CD1c-positive myeloid dendritic cell (primary cell): Measurements from ENCODE around the gene VDR.
A peak's percentile ranks its signal among the peaks of the same experiment; 100 is the strongest.

ENCODE experiments used
- DNase-seq: peaks from one replicate; pipeline ENCODE4 v3.0.0-alpha.2; 2016; ENCODE audit errors: extremely low spot score

VDR gene

GRCh38 chr12:47904713-47905709 is at the start of gene VDR:
VDR (minus strand) TSS chr12:47904994; CDS start chr12:47879113, 25,881 bp downstream.
- DNase-seq: peak; percentile 84

- no peak for DNase-seq
Observed at GRCh38 chr12:47954058-47954457, 49.3 kb upstream of the VDR start.

GRCh38 chr12:47950856-47951468 is 46.2 kb upstream of the VDR start:
- no peak for DNase-seq

- DNase-seq: peak; percentile 77
Observed at GRCh38 chr12:47949441-47950341, 44.9 kb upstream of the VDR start.

- no peak for DNase-seq
Observed at GRCh38 chr12:47947341-47947740, 42.5 kb upstream of the VDR start.

GRCh38 chr12:47946413-47947323 is 41.9 kb upstream of the VDR start:
- DNase-seq: peak; percentile 23

- no peak for DNase-seq
Observed at GRCh38 chr12:47945341-47945728, 40.5 kb upstream of the VDR start.

GRCh38 chr12:47944685-47945340 is 40.0 kb upstream of the VDR start:
- no peak for DNase-seq

GRCh38 chr12:47943623-47944340 is 39.0 kb upstream of the VDR start:
- DNase-seq: no peak

GRCh38 chr12:47942614-47943225 is 37.9 kb upstream of the VDR start:
- no peak for DNase-seq

- DNase-seq: peak; percentile 40
Observed at GRCh38 chr12:47941871-47942613, 37.2 kb upstream of the VDR start.

- peak; percentile 11 for DNase-seq
Observed at GRCh38 chr12:47941475-47941780, 36.6 kb upstream of the VDR start.

- DNase-seq: no peak
Observed at GRCh38 chr12:47940773-47941474, 36.1 kb upstream of the VDR start.

- DNase-seq: no peak
Observed at GRCh38 chr12:47939009-47939601, 34.3 kb upstream of the VDR start.

GRCh38 chr12:47938594-47938993 is 33.8 kb upstream of the VDR start:
- no peak for DNase-seq

- no peak for DNase-seq
Observed at GRCh38 chr12:47938093-47938492, 33.3 kb upstream of the VDR start.

GRCh38 chr12:47935184-47935583 is 30.4 kb upstream of the VDR start:
- DNase-seq: no peak

- no peak for DNase-seq
Observed at GRCh38 chr12:47931187-47931586, 26.4 kb upstream of the VDR start.
